Pons (tissue), 1 donor: ENCODE results near the gene CIB2.
"Not testable (repeated sequence)": the region's sequence is repeated elsewhere in the genome, so short reads cannot be mapped to it uniquely, and the experiment has no call there.

Experiments used
- DNase-seq: peaks from one replicate; pipeline ENCODE4 v3.0.0-alpha.2; 2016; ENCODE audit warnings: low spot score

The CIB2 gene

GRCh38 chr15:78131295-78132061, at the start of gene CIB2:
TSS of gene CIB2 (minus strand) at chr15:78131445. CDS start at chr15:78131215, 230 bp downstream.
- peak; percentile 17 for DNase-seq

GRCh38 chr15:78179906-78180305, 48.7 kb upstream of the CIB2 start:
- DNase-seq: no peak

- DNase-seq: no peak
Measured at GRCh38 chr15:78179286-78179840, 48.1 kb upstream of the CIB2 start.

GRCh38 chr15:78178064-78178463, 46.8 kb upstream of the CIB2 start:
- DNase-seq: no peak

GRCh38 chr15:78177447-78177873, 46.2 kb upstream of the CIB2 start:
- DNase-seq: peak; percentile 38

- no peak for DNase-seq
Measured at GRCh38 chr15:78175330-78175729, 44.1 kb upstream of the CIB2 start.

GRCh38 chr15:78174401-78174800, 43.2 kb upstream of the CIB2 start:
- no peak for DNase-seq

GRCh38 chr15:78171864-78172472, 40.7 kb upstream of the CIB2 start:
- no peak for DNase-seq

GRCh38 chr15:78170848-78171773, 39.9 kb upstream of the CIB2 start:
- peak; percentile 67 for DNase-seq

GRCh38 chr15:78168608-78169007, 37.4 kb upstream of the CIB2 start:
- DNase-seq: no peak

GRCh38 chr15:78167227-78167888, 36.1 kb upstream of the CIB2 start:
- no peak for DNase-seq

GRCh38 chr15:78164010-78164409, 32.8 kb upstream of the CIB2 start:
- DNase-seq: no peak

GRCh38 chr15:78162038-78162437, 30.8 kb upstream of the CIB2 start:
- peak; percentile 30 for DNase-seq

- no peak for DNase-seq
Measured at GRCh38 chr15:78159395-78159794, 28.1 kb upstream of the CIB2 start.

- no peak for DNase-seq
Measured at GRCh38 chr15:78157203-78157602, 26.0 kb upstream of the CIB2 start.

- no peak for DNase-seq
Measured at GRCh38 chr15:78156653-78157052, 25.4 kb upstream of the CIB2 start.

- DNase-seq: no peak
Measured at GRCh38 chr15:78155355-78155939, 24.2 kb upstream of the CIB2 start.

GRCh38 chr15:78154955-78155354, 23.7 kb upstream of the CIB2 start:
- no peak for DNase-seq

- not testable (repeated sequence) for DNase-seq
Measured at GRCh38 chr15:78151075-78151474, 19.8 kb upstream of the CIB2 start.

- peak; percentile 37 for DNase-seq
Measured at GRCh38 chr15:78149805-78150751, 18.8 kb upstream of the CIB2 start.
